GM13976 (cell line): ENCODE data around the gene MXI1.

Experiments
- DNase-seq: peaks from one replicate; pipeline ENCODE4 v3.0.0; 2012; ENCODE audit warnings: low spot score
- in situ Hi-C: fragments of 300-500 bp; cut with MboI; formaldehyde crosslinking; loops from one replicate; pipeline ENCODE4 v1.12.0; 2022; ENCODE audit warnings: low sequenced_read_pairs, mixed read lengths, inconsistent platforms; ENCODE audit not compliant: unreplicated experiment
- TF ChIP-seq, protein P1 (sequence below): IDR thresholded peaks from 2 replicates; pipeline ENCODE4 v1.5.1; 2012; ENCODE audit warnings: borderline replicate concordance, mild to moderate bottlenecking; ENCODE audit not compliant: insufficient read depth; ENCODE audit errors: extremely low read depth, missing control alignments, control extremely low read depth

MXI1 gene

DNA sequence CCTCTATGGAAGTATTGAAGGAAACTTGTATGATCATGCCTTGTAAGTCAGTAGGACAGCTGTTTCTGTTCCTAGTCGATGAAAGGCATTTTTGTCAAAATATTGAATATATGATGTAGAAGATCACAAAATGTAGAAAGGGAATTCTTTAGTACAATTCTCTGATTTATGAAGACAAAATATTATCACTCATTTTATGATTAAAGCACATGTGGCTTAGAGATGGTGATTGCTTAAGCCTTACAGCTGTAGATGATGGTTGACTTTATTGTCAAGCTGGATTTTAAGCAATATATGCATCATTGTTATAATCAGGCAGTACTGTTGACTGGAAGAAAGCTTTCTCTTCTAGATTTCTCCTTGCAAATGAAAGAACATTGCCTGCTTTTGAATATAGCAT lies 26.4 kb downstream of the MXI1 start:
- DNase-seq = no peak
- in situ Hi-C loops = no loop called here
- TF ChIP-seq, protein P1, sequence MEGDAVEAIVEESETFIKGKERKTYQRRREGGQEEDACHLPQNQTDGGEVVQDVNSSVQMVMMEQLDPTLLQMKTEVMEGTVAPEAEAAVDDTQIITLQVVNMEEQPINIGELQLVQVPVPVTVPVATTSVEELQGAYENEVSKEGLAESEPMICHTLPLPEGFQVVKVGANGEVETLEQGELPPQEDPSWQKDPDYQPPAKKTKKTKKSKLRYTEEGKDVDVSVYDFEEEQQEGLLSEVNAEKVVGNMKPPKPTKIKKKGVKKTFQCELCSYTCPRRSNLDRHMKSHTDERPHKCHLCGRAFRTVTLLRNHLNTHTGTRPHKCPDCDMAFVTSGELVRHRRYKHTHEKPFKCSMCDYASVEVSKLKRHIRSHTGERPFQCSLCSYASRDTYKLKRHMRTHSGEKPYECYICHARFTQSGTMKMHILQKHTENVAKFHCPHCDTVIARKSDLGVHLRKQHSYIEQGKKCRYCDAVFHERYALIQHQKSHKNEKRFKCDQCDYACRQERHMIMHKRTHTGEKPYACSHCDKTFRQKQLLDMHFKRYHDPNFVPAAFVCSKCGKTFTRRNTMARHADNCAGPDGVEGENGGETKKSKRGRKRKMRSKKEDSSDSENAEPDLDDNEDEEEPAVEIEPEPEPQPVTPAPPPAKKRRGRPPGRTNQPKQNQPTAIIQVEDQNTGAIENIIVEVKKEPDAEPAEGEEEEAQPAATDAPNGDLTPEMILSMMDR = no peak

GRCh38 chr10:110237894-110238480 lies 30.6 kb downstream of the MXI1 start:
- in situ Hi-C loops = no loop called here
- no peak for DNase-seq
- TF ChIP-seq, protein P1 = no peak

GRCh38 chr10:110239892-110240291 lies 32.5 kb downstream of the MXI1 start:
- TF ChIP-seq, protein P1 = no peak
- no peak for DNase-seq
- in situ Hi-C loops = no loop called here

DNA sequence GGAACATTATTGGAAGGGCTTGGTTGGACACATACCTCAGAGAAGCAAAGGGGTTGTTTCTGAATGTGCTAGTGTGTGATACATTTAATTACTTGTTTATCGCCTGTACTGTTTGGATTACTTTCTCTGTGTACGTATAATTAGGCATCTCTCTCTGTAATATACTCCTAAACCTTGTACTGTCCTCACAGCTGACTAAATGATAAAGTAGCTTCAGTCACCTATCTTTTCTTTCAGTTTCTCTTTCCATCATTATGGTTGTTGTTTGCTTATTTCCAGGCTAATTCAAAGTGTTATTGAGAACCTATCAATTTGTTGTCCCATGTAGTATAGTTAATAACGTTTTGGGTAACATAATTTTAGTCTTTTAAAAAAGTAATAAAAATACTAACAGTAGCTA lies 34.0 kb downstream of the MXI1 start:
- TF ChIP-seq, protein P1 = no peak
- DNase-seq = no peak
- in situ Hi-C loops = no loop called here

DNA sequence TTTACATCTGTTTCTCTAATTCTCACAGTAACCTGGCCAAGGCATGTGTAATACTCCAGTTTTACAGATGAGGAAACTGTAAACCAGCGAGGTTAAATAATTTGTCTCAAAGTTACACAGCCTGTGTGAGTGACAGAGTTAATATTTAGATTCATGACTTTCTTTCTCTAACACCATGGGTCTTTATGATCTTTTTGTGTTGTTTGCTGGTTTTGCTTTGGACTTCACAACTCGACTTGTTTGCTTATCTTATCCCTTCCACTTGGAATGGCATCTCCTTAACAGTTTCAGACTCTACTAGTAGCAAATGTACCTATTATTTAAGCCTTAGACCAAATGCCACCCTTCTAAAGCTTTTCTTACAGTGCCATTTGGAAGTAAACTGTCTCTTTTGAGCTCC lies 34.4 kb downstream of the MXI1 start:
- in situ Hi-C loops = no loop called here
- TF ChIP-seq, protein P1 = no peak

GRCh38 chr10:110242511-110242910 lies 35.1 kb downstream of the MXI1 start:
- TF ChIP-seq, protein P1 = no peak
- no peak for DNase-seq
- in situ Hi-C loops = no loop called here

More for the DNA sequence above, 34.4 kb downstream of the MXI1 start:
- DNase-seq = no peak
